Pancreas (tissue), 10 donors: ENCODE data around the gene EPB41. TPM values are rescaled to one million over a fixed set of nuclear protein-coding genes. Genes with fewer than 3 reads are reported as not detected.

Source experiments
- ATAC-seq, 4 donors: fragments of 200-7000 bp; cut with Tn5 transposase; one replicate each; pipeline versions ENCODE4 v1.8.0 to v1.9.1; 2020; ENCODE audit warnings: mild to moderate bottlenecking in 4 of 4, moderate library complexity in 4 of 4
- DNase-seq, 6 donors: peaks; one replicate each; pipeline ENCODE4 v3.0.0-alpha.2; 2020
- FAIRE-seq: peaks from 2 replicates; lab custom pipeline; 2012; peaks lifted over from hg19 to GRCh38; lab: Jason Lieb, UNC
- H3K27ac ChIP-seq, 4 donors: fragments of 200-600 bp; sonication (generic); 1 replicate in 3 of 4; 2 replicates in 1 of 4; pipeline versions ENCODE4 v1.5.0 to v1.8.0; 2020
- H3K27me3 ChIP-seq, 4 donors: fragments of 200-600 bp; one replicate each; pipeline ENCODE4 v1.8.0; 2021
- H3K36me3 ChIP-seq, 3 donors: fragments of 200-600 bp; sonication (generic) in 1 of 3; one replicate each; pipeline versions ENCODE4 v1.5.0 to v1.8.0; 2020 to 2021
- H3K4me1 ChIP-seq, 3 donors: fragments of 200-600 bp; one replicate each; pipeline ENCODE4 v1.8.0; 2021
- H3K4me3 ChIP-seq, 4 donors: fragments of 200-600 bp; sonication (generic) in 2 of 4; one replicate each; pipeline versions ENCODE4 v1.5.0 to v1.8.0; 2020 to 2021
- H3K9me3 ChIP-seq, 4 donors: fragments of 200-600 bp; one replicate each; pipeline ENCODE4 v1.8.0; 2021
- WGBS, 2 donors: extraction: QIAGEN DNeasy Blood & Tissue Kit; methylation state at CpG; one replicate each; pipeline ENCODE4 v1.1.7; 2013; 5-methylcytosine and 5-hydroxymethylcytosine counted together
- intact Hi-C, 3 donors: fragments of 100-400 bp; cut with DNase I; formaldehyde crosslinking; loops; one replicate each; pipeline versions ENCODE4 v1.11.1 to v1.14.2; 2022
- polyA plus RNA-seq, 2 donors: library from polyadenylated mRNA; stranded (reverse); fragments of 200-250 nt; gene quantifications; one replicate each; pipeline ENCODE4 v1.2.3, GENCODE V29; 2013
- total RNA-seq, 6 donors: library from RNA; stranded (reverse); fragmentation: NEBNext Ultra II Directional in 4 of 6; extraction: Animal tissue kit (Norgen Biotek cat#: 25700) in 4 of 6; gene quantifications; one replicate each; pipeline versions ENCODE4 v1.2.1 to v1.2.4, GENCODE V29; 2021 to 2023
- TF ChIP-seq, protein P1 (sequence below), 4 donors: fragments of 200-600 bp; sonication (generic) in 3 of 4; IDR thresholded peaks; one replicate each; pipeline versions ENCODE4 v1.5.0 to v1.8.0; 2021; ENCODE audit warnings: antibody characterized with exemption in 4 of 4
- donor health status: healthy with polysubstance abuse.
- donor health status: DM: no; HTN: no; CAD: no; lungs with moderate emphysema.
- donor health status: DM: no; HTN: no; CAD: no.
- donor health status: control.
- donor health status: control.
- donor health status: Bipolar disorder and iron deficiency.
- donor health status: DM: yes; HTN: yes; CAD: no.
- donor health status: DM: no; HTN: no; CAD: no.
- donor health status: DM: no; HTN: no; CAD: no.
- donor health status: DM: yes; HTN: yes; CAD: no.

The EPB41 gene
- total and polyA plus RNA-seq, 8 donors = 9.1 to 39.8 (median 23.2) TPM

GRCh38 chr1:29081201-29081600, 166.8 kb downstream of the EPB41 start:
- no peaks in the 10 kb centered on the region for H3K4me1 ChIP-seq
- WGBS, 2 donors = 70 to 78% methylated on average over 3 of the region's 3 CpGs
- no peak for FAIRE-seq
- H3K9me3 ChIP-seq = no peaks in the 10 kb centered on the region
- TF ChIP-seq, protein P1, sequence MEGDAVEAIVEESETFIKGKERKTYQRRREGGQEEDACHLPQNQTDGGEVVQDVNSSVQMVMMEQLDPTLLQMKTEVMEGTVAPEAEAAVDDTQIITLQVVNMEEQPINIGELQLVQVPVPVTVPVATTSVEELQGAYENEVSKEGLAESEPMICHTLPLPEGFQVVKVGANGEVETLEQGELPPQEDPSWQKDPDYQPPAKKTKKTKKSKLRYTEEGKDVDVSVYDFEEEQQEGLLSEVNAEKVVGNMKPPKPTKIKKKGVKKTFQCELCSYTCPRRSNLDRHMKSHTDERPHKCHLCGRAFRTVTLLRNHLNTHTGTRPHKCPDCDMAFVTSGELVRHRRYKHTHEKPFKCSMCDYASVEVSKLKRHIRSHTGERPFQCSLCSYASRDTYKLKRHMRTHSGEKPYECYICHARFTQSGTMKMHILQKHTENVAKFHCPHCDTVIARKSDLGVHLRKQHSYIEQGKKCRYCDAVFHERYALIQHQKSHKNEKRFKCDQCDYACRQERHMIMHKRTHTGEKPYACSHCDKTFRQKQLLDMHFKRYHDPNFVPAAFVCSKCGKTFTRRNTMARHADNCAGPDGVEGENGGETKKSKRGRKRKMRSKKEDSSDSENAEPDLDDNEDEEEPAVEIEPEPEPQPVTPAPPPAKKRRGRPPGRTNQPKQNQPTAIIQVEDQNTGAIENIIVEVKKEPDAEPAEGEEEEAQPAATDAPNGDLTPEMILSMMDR (IDR thresholded peaks at IDR 0.05) = no peak
- no peak for ATAC-seq
- intact Hi-C loops = no loop called here
- no peaks in the 10 kb centered on the region for H3K27me3 ChIP-seq
- no peak for DNase-seq
- no peaks in the 10 kb centered on the region for H3K36me3 ChIP-seq
- H3K27ac ChIP-seq = no peak overlapping the region
- H3K4me3 ChIP-seq = no peak overlapping the region

- intact Hi-C loops = no loop called here
- Histone ChIP-seq H3K27ac (no peak overlapping the region), H3K9me3 (no peaks in the 10 kb centered on the region), H3K4me1 (no peaks in the 10 kb centered on the region), H3K4me3 (no peak overlapping the region), H3K36me3 (no peaks in the 10 kb centered on the region), H3K27me3 (no peaks in the 10 kb centered on the region)
- TF ChIP-seq, protein P1 (IDR thresholded peaks at IDR 0.05) = no peak
- WGBS, 2 donors = 89 to 90% methylated on average over 3 of the region's 3 CpGs
- FAIRE-seq (no peak), DNase-seq (no peak), ATAC-seq (no peak)
These were observed 168.2 kb downstream of the EPB41 start for GRCh38 chr1:29082519-29082918.

GRCh38 chr1:29083317-29084195, 169.2 kb downstream of the EPB41 start:
- 72 to 77% methylated on average over 3 of the region's 3 CpGs for WGBS, 2 donors
- no peak for ATAC-seq
- FAIRE-seq = peak; percentile 41
- no peaks in the 10 kb centered on the region for H3K36me3 ChIP-seq
- no peaks in the 10 kb centered on the region for H3K27me3 ChIP-seq
- H3K4me3 ChIP-seq = no peak overlapping the region
- H3K4me1 ChIP-seq = no peaks in the 10 kb centered on the region
- no peaks in the 10 kb centered on the region for H3K9me3 ChIP-seq
- TF ChIP-seq, protein P1 (IDR thresholded peaks at IDR 0.05) = no peak
- intact Hi-C loops = no loop called here
- no peak overlapping the region for H3K27ac ChIP-seq
- no peak for DNase-seq

- H3K27ac ChIP-seq = no peak overlapping the region
- intact Hi-C loops = no loop called here
These were observed 169.8 kb downstream of the EPB41 start for GRCh38 chr1:29084196-29084521.

More at GRCh38 chr1:29084196-29084521, 169.8 kb downstream of the EPB41 start:
- H3K9me3 ChIP-seq = no peaks in the 10 kb centered on the region
- no peaks in the 10 kb centered on the region for H3K36me3 ChIP-seq
- no peak for DNase-seq
- no peaks in the 10 kb centered on the region for H3K27me3 ChIP-seq
- no peak for ATAC-seq
- H3K4me3 ChIP-seq = no peak overlapping the region
- FAIRE-seq = no peak
- WGBS, 2 donors = 76 to 82% methylated on average over 2 of the region's 2 CpGs
- TF ChIP-seq, protein P1 (IDR thresholded peaks at IDR 0.05) = no peak
- no peaks in the 10 kb centered on the region for H3K4me1 ChIP-seq
